C4-2B (cell line): ENCODE measurements around the gene PLA2G4B.

Source experiments
- ZFX ChIP-seq: fragments of 450-650 bp; IDR thresholded peaks from 2 replicates; pipeline ENCODE4 v1.6.1; 2017
- TF ChIP-seq, protein P1 (sequence below): fragments of 450-650 bp; conservative IDR thresholded peaks from 2 replicates; pipeline ENCODE4 v1.5.1; 2017; ENCODE audit warnings: mild to moderate bottlenecking

DNA sequence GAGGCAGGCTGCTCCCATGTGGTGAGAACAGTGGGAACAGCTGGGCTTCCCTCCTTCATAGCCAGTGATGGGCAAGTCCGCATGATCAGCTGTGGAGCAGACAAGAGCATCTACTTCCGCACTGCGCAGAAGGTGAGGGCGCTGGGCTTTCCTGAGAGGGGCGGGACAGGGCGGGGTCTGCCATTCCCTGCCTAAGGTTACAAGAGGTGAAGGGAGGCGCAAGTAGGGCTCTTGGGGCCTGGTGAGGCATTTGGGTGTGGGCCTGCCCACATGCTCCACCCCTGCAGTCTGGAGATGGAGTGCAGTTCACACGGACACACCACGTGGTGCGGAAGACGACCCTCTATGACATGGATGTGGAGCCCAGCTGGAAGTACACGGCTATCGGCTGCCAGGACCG is 21.3 kb upstream of the PLA2G4B start:
- TF ChIP-seq, protein P1, sequence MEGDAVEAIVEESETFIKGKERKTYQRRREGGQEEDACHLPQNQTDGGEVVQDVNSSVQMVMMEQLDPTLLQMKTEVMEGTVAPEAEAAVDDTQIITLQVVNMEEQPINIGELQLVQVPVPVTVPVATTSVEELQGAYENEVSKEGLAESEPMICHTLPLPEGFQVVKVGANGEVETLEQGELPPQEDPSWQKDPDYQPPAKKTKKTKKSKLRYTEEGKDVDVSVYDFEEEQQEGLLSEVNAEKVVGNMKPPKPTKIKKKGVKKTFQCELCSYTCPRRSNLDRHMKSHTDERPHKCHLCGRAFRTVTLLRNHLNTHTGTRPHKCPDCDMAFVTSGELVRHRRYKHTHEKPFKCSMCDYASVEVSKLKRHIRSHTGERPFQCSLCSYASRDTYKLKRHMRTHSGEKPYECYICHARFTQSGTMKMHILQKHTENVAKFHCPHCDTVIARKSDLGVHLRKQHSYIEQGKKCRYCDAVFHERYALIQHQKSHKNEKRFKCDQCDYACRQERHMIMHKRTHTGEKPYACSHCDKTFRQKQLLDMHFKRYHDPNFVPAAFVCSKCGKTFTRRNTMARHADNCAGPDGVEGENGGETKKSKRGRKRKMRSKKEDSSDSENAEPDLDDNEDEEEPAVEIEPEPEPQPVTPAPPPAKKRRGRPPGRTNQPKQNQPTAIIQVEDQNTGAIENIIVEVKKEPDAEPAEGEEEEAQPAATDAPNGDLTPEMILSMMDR, result no peak
- no peak for TF ChIP-seq ZFX
